Skin of body (tissue), 3 donors: ENCODE results near the gene FBXL17. TPM values are rescaled to one million over a fixed set of nuclear protein-coding genes. Genes with fewer than 3 reads are reported as not detected.

Experiments used
- DNase-seq: peaks from one replicate; lab custom pipeline; 2025; lab: John Stamatoyannopoulos, UW
- small RNA-seq: library from RNA; depleted of rRNA; stranded (forward); fragments of <200 nt; gene quantifications from one replicate; pipeline ENCODE3, GENCODE V24; 2014; ENCODE audit warnings: low replicate concordance
- total RNA-seq: library from RNA; depleted of rRNA; stranded (reverse); fragments of >200 nt; gene quantifications from one replicate; pipeline ENCODE4 v1.2.3, GENCODE V29; 2014

FBXL17 gene
- total RNA-seq, 1 donor from 2014 or later, result 17.5 TPM

DNA sequence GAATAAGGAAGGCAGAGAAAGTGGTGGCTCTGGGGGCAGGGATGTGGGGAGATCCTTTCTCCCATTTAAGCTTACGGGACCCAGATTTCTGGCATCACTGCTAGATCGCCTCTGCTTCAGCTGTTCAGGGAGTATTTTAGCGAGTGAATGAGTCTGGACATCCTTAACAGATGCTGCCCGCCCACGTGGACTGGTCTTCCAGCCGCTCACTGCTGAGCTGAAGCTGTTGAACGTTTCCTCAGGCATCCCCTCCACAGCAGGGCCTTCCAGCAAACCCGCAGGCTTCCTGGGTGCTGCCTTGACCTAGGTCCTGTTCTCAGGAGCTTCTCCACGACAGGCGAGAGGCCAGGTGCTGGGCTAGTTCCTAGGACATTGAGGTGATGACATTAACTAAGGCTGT, 566.8 kb downstream of the FBXL17 start:
- DNase-seq, result no peak

DNA sequence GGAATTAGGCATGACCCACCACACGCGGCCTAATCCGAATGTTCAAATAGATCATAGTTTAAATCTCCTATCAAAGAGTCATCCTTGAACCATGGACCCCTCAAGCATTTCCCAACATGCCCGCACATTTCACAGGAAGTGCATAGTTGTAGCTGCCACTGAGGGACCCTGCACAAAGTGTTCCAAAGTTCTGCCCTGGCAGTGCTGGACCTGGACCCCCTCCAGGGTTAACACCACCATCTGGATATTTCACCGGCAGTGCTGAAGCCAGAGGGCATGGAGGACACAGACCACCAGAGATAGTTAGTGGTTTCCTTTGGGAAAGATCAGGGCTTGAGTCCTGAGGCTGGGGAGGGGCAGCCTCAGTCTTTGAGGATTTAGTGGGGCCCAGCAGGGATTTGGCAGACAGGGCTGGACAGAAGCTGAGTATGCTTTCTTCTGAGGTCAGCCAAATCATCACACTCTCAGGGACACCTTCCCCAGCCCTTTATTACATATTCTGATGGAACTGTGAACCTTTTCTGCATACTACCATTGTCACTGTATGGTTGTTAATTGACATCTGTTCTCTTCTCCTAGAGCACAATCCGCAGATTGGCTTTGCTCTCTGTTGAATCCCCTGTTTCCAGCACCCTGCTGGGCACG, 567.6 kb downstream of the FBXL17 start:
- DNase-seq, result no peak

DNA sequence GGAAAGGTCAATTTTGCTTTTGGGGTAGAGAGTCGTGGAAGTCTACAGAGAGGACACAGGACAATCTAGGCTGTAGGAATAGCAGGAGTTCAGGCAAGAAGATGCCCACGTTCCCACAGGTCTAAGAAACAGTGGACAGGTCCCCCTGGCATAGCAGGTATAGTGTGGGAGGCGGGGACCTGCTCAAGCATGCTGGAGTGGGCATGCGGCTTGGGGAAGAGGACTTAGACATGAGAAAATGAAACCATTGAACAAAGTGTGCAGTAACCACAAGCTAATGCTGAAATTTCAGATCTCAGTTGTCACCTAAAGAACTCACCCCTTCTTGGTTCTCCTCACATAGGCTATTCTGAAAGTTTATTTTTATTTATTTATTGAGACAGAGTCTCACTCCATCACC, 568.3 kb downstream of the FBXL17 start:
- no peak for DNase-seq

DNA sequence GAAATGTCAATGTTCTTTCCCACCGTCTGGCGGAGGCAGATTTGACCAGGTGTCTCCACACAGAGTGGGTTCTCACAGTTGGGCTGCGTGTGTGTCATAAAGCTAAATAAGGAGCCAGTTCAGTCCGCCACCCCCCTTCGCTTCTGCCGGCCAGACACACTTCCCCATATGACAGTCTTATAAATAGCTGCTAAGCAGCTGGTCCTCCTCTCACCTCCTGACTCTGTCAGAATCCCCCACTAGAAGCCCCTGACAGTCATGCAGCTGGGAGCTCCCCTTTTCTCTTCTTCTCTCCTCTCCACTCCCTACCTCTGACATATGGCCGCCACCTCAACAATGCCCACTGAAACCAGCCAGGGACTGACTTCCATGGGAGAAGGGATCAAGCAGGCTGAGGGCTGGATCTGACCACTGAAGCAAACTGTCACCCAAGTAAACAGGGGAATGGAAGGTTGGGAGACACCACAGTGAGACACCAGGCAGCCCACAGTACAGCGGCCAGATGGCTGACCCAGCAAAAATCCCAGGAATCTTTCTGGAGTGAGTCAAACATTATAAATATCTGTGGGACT, 569.2 kb downstream of the FBXL17 start:
- no peak for DNase-seq

DNA sequence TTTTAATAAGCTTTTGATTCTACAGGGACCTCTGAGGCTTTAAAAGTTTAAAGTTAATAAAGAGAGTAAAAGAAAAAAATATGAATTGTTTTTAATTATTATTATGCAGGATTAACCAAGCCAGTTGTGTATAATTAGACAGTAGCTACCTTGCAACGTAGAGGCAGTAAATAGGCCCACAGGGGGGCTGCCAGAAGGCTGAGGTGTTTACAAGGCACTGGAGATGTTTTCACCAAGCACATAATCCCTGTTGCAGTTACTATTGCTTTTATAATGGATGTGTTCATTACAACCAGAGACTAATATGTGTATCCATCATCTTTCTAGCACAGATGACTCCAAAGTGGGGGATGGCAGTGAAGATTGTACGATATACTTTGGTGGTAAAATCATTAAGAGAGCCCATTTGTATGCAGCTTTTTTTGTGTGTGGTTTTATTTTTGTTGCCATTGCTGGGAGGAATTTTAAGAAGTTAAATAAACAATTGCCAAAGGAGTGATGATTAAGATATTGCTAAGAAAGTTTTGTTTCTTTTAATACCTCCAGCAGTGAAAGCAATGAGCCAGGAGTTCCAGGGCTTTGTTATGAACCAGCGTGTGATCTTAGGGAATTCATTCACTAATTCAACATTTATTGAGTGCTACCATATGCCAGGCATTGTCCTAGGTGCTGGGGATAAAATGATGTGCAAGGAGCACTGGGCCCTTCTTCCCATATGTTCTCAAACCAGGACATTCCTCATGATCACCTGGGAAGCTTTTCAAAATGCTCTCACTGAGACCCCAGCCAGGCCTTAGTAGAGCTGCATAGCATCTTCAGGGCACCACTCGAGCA, 572.5 kb downstream of the FBXL17 start:
- DNase-seq, result no peak

Small RNA genes within 50 kb of the gene (small RNA-seq; reads per million reads assigned to genes)
- not detected for gene RN7SKP122
